ENCODE measurements around the gene NPR2. TPM values are rescaled to one million over a fixed set of nuclear protein-coding genes. Genes with fewer than 3 reads are reported as not detected.

NPR2 gene
- total and polyA plus RNA-seq, 2 of the 13 experiments (the other 11 are each of a cell fraction or from before 2014, with no cell fraction given) = 7.4 to 9.4 TPM

- TF ChIP-seq PITX1 (CRISPR knock-in tag; IDR thresholded peaks at IDR 0.05) (no peak), EP300 (IDR thresholded peaks at IDR 0.05; ENCODE audit: low read depth in 2 of 2, low read length in 2 of 2) (no peak), EP300 (CRISPR knock-in tag; IDR thresholded peaks at IDR 0.05; ENCODE audit: borderline replicate concordance) (no peak; the same call in 1 of the 2 replicates), ATF4 (CRISPR knock-in tag; IDR thresholded peaks at IDR 0.05) (no peak), KAT8 (CRISPR knock-in tag; IDR thresholded peaks at IDR 0.05) (no peak), HHEX (CRISPR knock-in tag; IDR thresholded peaks at IDR 0.05) (no peak), RARG (CRISPR knock-in tag; IDR thresholded peaks at IDR 0.05; ENCODE audit: low read depth) (no peak), ZBTB44 (CRISPR knock-in tag; IDR thresholded peaks at IDR 0.05) (no peak), ZNF318 (CRISPR knock-in tag; IDR thresholded peaks at IDR 0.05) (no peak), ZUFSP (CRISPR knock-in tag; IDR thresholded peaks at IDR 0.05; ENCODE audit: borderline replicate concordance) (no peak), THRA (CRISPR knock-in tag; IDR thresholded peaks at IDR 0.05; ENCODE audit: borderline replicate concordance) (no peak), ZNF660 (CRISPR knock-in tag; IDR thresholded peaks at IDR 0.05; ENCODE audit: borderline replicate concordance, low read depth) (no peak)
Observed at GRCh38 chr9:35749515-35750255, 41.7 kb upstream of the NPR2 start (continued).
